ENCODE results near the gene CD52.
"Not testable (repeated sequence)": the region's sequence is repeated elsewhere in the genome, so short reads cannot be mapped to it uniquely, and the experiment has no call there.

Gene CD52

DNA sequence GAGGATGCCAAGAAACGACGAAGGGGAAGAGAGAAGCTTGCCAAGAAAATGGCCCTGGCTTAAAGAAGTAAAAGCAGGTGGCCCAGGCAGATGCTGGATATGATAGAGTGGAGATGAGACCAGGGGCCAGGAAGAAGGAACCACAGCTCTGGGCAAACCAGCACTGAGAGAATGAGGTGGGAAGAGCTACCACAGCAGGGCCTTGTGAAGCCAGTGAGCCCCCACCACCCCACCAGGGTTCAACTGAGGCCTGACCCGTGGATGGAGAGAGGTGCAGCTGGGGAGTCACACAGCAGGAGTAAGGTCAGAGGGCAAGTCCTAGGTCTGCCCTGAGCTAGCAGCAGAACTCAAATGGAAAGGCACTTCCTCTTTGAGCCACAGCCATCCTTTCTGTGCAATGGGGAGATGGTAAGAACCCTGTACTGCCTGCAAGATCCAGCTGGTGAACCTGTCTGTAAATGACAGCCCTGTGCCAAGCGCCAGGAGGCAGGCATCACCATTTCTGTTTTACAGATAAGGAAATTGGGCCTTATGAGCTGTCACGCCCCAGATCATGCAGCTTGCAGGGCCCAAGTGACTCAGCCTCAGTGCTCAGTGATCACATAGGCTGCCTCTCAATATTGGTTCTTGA lies 29.3 kb upstream of the CD52 start:
- no peaks in the 10 kb centered on the region for H3K9me3 ChIP-seq
- DNase-seq (ENCODE audit: low spot score in 2 of 2), result no peak
- in situ Hi-C loops (cut with MboI; ENCODE audit: low sequenced_read_pairs), result loop anchor here (10.0 kb wide), 1 partner anchor 126 kb away; the partner anchor contains the start of gene LIN28A
- H3K27me3 ChIP-seq (ENCODE audit: low read depth), result no peaks in the 10 kb centered on the region
- H3K36me3 ChIP-seq (replicated peaks), result no peaks in the 10 kb centered on the region
- no peaks in the 10 kb centered on the region for H3K4me1 ChIP-seq
- no peak overlapping the region for H3K4me3 ChIP-seq

DNA sequence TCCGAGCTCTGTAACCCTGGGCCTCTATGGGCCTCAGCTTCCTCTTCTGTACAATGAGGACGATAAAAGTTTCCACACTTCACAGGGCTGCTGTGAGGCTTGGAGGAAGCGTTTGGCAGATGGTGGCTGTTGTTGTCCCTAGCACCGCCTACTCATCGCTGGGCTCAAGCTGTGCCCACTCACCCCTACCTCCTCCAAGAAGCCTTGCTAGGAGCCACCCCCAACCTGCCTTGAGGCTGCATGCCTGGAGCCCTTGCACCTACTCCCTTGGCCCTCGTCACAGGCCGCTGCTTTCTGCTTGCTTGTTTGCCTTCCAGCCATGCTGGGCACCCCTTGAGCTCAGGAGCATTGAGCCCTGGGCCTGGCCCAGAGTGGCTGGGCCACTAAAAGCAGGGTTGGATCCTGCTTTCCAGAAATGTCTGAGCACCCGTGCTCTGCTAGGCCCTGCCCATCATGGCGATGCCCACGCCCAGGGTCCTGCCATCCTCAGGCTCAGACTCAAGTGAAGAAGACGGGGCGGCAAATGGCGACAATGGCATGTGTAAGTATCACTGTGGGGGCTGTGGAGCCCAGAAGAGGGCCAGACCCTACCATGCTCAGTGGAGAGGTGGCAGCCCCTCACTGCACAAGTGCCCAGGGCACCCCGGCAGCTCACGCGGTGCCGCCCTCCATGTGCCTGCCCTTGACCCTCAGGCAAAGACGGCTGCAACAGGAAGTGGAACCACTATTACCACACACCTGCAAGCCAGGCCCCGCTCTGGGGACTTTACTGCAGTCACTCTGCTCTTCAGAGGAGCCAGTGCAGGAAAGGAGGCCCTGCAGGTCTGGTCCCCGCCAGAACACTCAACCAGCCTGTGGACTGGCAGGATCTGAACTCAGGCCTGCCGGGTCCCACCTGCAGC lies 28.3 kb upstream of the CD52 start:
- no peaks in the 10 kb centered on the region for H3K9me3 ChIP-seq
- no peak for DNase-seq (ENCODE audit: low spot score in 2 of 2)
- in situ Hi-C loops (cut with MboI; ENCODE audit: low sequenced_read_pairs), result loop anchor here (10.0 kb wide), 1 partner anchor 125 kb away; the partner anchor contains the start of gene LIN28A
- H3K36me3 ChIP-seq (replicated peaks), result no peaks in the 10 kb centered on the region
- no peak overlapping the region for H3K4me3 ChIP-seq
- no peaks in the 10 kb centered on the region for H3K27me3 ChIP-seq (ENCODE audit: low read depth)
- no peaks in the 10 kb centered on the region for H3K4me1 ChIP-seq

DNA sequence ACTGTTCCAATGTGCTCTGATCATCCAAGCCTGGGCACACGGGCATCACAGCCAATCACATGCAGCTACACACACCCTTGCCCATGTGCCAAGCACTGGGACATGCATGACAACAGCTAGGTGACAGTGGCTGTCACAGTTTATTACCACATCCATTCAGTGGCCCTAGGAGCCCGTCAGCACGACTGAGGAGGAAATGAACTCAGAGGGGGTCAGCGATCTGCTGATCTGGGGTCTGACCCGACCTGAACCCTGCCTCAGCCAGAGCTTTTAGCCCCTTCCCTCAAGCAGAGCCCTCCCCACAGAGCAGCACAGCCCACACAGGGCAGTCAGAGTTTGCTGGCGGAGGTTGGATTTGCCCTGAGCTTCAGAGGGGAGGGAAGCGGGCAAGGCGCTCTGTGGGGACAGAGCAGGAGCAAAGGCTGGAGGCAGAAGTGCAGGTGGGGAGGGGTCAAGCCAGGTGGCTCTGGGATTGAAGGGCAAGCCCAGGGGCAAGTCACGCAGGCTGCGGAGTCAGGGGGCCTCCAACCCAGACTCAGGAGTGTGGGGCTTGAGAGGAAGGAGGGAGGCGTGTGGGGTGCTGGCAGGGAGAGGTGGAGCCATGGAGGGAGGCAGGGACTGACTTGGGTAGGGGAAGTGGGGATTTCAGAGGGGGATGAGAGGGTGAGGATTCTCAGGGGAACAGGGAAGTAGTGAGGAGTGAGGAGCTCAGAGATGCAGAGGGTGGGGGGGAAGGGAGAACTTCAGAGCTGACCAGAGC lies 27.5 kb upstream of the CD52 start:
- H3K36me3 ChIP-seq (replicated peaks), result no peaks in the 10 kb centered on the region
- in situ Hi-C loops (cut with MboI; ENCODE audit: low sequenced_read_pairs), result no loop called here
- no peak for DNase-seq (ENCODE audit: low spot score in 2 of 2)
- no peak overlapping the region for H3K4me3 ChIP-seq
- no peaks in the 10 kb centered on the region for H3K4me1 ChIP-seq
- no peaks in the 10 kb centered on the region for H3K9me3 ChIP-seq
- no peaks in the 10 kb centered on the region for H3K27me3 ChIP-seq (ENCODE audit: low read depth)

DNA sequence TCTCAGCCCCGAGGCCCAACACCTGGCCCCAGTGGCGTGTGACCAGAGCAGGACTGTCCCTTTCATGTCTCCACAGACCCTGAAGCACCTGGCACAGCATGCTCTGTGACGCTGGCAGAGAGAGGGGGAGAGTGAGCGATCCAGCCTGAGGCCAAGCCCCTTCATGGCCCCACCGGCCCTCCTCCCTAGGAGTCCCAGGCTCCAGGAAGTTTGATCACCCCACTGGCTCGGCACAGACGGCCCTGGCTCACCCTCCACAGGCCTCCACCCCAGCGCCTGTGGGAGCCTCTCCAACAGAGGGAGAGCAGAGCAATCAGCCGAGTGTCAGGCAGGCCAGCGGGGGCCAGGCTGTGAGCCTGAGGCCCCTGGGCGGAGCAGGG lies 26.9 kb upstream of the CD52 start:
- no peak overlapping the region for H3K4me3 ChIP-seq
- in situ Hi-C loops (cut with MboI; ENCODE audit: low sequenced_read_pairs), result no loop called here
- no peaks in the 10 kb centered on the region for H3K4me1 ChIP-seq

DNA sequence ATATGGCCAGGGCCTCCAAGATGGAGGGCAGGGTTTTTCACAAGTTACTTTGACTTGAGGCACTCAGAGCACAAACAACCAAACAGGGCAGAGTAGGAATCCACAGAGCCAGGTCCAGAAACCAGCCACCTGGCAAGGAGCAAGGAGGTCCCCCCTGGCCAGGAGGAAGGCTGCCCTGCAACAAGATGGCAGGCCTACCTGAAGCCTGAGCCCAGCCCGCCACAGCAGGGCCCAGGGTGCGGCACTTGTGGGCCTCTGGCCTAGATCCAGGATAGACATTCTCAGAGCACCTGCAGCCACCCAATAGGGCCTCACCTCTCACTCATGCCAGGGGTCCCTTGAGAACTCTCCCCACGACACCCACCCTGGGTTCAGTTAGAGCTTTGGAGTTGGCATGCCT lies 26.3 kb upstream of the CD52 start:
- no peak overlapping the region for H3K4me3 ChIP-seq
- no peak for DNase-seq (ENCODE audit: low spot score in 2 of 2)
- in situ Hi-C loops (cut with MboI; ENCODE audit: low sequenced_read_pairs), result no loop called here
- H3K4me1 ChIP-seq, result no peaks in the 10 kb centered on the region
- no peaks in the 10 kb centered on the region for H3K9me3 ChIP-seq
- no peaks in the 10 kb centered on the region for H3K27me3 ChIP-seq (ENCODE audit: low read depth)
- H3K36me3 ChIP-seq (replicated peaks), result no peaks in the 10 kb centered on the region

More for the DNA sequence above, 26.9 kb upstream of the CD52 start:
- DNase-seq (ENCODE audit: low spot score in 2 of 2), result no peak
- H3K27me3 ChIP-seq (ENCODE audit: low read depth), result no peaks in the 10 kb centered on the region
- H3K36me3 ChIP-seq (replicated peaks), result no peaks in the 10 kb centered on the region
- no peaks in the 10 kb centered on the region for H3K9me3 ChIP-seq

DNA sequence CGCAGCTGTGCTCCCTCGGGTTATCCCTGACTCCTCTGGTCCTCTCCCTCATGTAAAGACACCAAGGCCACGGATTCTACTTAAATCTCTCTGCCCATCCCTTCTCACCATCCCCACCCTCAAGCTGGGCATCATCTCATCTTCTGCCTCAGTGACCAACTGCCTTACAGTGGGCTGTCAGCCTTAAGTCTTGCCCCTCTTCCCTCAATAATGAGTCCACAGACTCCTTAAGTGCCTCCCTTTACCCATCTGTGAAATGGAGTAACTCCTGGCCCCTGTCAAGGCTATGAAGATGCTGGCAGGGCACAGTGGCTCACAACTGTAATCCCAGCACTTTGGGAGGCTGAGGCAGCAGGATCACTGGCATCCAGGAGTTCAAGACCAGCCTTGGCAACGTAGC lies 25.8 kb upstream of the CD52 start:
- DNase-seq (ENCODE audit: low spot score in 2 of 2), result no peak
- in situ Hi-C loops (cut with MboI; ENCODE audit: low sequenced_read_pairs), result no loop called here
- Histone ChIP-seq H3K27me3 (ENCODE audit: low read depth) (no peaks in the 10 kb centered on the region), H3K4me3 (no peak overlapping the region), H3K9me3 (no peaks in the 10 kb centered on the region), H3K4me1 (no peaks in the 10 kb centered on the region), H3K36me3 (replicated peaks) (no peaks in the 10 kb centered on the region)

DNA sequence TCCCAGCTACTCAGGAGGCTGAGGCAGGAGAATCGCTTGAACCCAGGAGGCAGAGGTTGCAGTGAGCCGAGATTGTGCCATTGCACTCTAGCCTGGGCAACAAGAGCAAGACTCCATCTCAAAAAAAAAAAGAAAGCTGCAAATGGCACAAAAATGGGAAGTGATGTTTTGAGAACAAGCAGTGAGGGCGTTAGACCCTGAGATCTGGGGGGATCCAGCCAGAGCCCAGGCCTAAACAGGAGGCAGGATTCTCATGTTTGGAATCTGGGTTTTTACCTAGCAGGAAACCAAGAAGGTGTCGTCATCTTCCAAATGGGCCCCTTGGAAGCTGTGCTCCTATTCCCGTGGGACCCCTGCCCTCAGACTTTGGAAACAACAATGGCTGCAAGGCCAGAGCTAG lies 25.0 kb upstream of the CD52 start:
- in situ Hi-C loops (cut with MboI; ENCODE audit: low sequenced_read_pairs); DNase-seq (ENCODE audit: low spot score in 2 of 2); H3K36me3 ChIP-seq (replicated peaks); H3K4me3 ChIP-seq; H3K4me1 ChIP-seq; H3K27me3 ChIP-seq (ENCODE audit: low read depth); H3K9me3 ChIP-seq: not testable (repeated sequence)

DNA sequence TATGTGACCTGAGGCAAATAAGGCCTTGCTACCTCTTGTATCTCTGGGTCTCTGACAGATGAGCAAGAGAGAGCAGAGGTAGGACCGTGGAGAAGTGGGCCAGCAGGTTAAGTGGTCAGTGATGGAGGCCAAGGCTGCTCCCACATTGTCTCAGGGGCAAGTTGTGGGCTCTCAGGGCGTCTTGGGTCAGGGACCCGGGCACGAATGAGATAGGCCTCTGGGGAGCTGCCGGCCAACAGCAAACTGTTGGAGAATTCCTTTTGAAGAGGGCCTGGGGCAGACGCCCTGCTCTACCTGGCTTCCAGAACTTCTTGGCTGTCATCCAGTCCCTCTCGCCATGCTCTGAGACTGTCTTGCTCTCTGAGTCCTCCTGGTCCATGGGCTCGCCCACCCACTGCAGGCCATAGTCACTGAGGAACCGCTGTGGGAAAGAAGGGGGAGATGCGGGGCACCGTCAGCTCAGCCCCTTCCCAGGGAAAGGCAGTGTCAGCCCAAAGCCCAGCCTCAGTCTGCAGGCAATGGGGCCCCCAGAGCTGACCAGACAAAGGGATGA lies 23.8 kb upstream of the CD52 start:
- no peak for DNase-seq (ENCODE audit: low spot score in 2 of 2)
- no peak overlapping the region for H3K4me3 ChIP-seq
- in situ Hi-C loops (cut with MboI; ENCODE audit: low sequenced_read_pairs), result no loop called here
- H3K27me3 ChIP-seq (ENCODE audit: low read depth), result no peaks in the 10 kb centered on the region
- no peaks in the 10 kb centered on the region for H3K36me3 ChIP-seq (replicated peaks)
- H3K9me3 ChIP-seq, result no peaks in the 10 kb centered on the region
- H3K4me1 ChIP-seq, result no peaks in the 10 kb centered on the region

DNA sequence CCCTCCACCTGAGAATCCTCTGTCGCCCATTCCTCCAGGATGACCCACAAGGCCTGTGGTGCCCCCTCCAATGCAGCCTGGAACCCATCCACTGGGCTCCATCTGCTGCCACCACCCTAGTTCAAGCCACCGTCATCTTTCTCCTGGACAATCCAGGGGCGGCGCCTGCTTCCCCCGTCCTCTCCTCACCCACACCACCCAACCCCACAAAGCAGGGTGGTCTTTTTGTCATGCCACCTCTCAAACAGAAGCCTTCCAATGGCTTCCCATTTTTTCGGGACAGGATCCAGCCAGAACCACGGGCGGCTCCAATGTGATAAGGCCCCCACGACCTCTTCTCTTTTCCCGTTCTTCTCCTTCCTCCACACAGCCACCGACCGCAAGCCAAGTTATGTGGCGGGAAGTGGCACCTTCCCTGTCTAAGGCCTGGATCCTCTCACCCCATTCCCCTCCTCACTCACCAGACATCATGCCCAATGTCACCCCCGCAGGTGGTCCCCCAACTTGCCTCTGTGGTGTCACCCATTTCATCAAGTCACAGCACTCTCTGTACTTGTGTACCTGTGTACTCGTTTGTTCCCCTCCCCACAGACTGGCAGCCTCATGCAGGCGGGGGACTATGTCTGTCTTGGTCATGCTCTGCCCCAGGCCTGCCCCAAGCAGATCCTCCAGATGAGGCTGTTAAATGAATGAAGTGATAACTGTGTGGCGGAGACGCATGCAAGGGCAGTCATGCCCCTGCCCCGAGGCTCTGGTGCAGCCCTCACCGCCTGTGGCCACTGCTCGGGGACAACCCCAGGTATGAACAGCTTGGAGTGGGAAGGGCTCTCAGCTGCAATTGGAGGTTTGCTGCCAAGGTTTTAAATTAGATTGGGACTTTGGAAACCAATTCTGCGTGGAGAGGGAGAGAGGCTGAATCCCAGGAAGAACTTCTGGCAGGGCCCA lies 22.3 kb upstream of the CD52 start:
- Histone ChIP-seq H3K9me3 (no peaks in the 10 kb centered on the region), H3K27me3 (ENCODE audit: low read depth) (no peaks in the 10 kb centered on the region), H3K36me3 (replicated peaks) (no peaks in the 10 kb centered on the region), H3K4me3 (no peak overlapping the region), H3K4me1 (no peaks in the 10 kb centered on the region)
- no peak for DNase-seq (ENCODE audit: low spot score in 2 of 2)
- in situ Hi-C loops (cut with MboI; ENCODE audit: low sequenced_read_pairs), result no loop called here

DNA sequence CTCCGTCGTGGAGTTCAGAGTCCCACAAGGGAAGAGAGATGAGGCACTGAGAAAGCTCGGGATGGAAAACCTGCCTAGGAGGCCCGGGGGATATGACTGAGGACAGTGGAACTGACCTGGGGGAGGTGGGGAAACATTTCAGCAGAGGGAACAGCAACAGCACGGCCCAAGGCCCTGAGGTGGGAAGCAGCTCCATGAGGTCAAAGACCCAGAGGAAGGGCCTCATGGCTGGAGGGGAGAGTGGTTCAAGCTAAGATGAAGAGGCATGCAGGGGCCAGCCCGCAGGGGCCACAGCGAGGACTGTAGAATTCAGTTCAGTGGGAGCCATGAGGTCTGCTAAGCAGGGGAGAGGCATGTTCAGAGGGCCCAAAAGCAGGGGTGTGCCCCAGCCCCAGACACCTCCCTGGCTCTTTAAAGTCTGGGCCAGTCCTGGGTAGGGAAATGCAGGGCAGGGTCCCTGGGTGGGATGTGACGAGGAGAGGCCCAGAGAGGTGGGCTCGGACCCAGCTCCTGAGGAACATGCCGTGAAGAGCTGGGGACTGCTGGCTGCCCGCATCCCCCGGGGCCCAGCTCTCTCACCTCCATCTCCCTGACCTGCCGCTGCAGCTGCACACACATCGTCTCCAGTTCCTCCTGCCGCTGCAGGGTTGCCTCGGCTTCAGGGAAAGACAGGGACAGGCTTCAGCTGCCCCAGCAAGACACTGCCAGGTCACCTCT lies 21.3 kb upstream of the CD52 start:
- H3K27me3 ChIP-seq (ENCODE audit: low read depth), result no peaks in the 10 kb centered on the region
- no peaks in the 10 kb centered on the region for H3K4me1 ChIP-seq
- H3K4me3 ChIP-seq, result no peak overlapping the region
- DNase-seq (ENCODE audit: low spot score in 2 of 2), result no peak
- H3K36me3 ChIP-seq (replicated peaks), result no peaks in the 10 kb centered on the region
- no peaks in the 10 kb centered on the region for H3K9me3 ChIP-seq
- in situ Hi-C loops (cut with MboI; ENCODE audit: low sequenced_read_pairs), result no loop called here

DNA sequence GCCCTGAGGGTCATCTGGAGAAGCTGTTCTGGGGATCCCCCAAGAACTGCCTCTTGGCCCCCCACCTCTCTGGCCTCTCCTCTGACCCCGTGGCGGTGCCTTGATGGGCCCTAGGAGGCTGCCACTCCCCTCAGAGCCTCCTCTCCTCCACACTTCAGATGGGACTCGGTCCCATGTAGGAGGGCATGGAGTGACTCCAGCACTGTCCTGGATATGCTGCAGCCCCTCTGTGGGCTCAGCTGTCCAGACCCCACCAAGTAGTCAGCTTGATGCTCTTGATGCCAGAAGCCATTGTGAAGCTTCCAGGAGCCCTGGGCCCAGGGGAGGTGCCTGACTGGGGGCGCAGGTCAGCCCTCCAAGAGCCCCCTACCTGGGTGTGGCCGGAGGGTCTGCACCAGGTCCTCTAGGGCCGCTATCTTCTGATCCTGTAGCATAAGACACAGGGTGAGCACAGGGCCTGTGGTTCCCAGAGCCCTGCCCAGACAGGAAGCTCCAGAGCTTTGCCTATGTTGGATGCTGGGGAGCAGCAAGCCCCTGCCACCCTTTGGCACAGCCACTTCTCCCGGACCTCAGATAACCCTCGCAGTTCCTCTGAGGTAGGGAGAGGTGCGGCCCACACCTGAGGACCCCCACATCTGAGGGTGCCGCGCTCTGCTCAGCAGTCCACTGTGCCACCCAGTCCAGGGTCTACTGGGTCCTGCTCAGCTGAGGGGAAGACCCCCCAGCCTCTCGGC lies 20.5 kb upstream of the CD52 start:
- Histone ChIP-seq H3K36me3 (replicated peaks) (no peaks in the 10 kb centered on the region), H3K27me3 (ENCODE audit: low read depth) (no peaks in the 10 kb centered on the region), H3K9me3 (no peaks in the 10 kb centered on the region), H3K4me1 (no peaks in the 10 kb centered on the region), H3K4me3 (no peak overlapping the region)
- no peak for DNase-seq (ENCODE audit: low spot score in 2 of 2)
- in situ Hi-C loops (cut with MboI; ENCODE audit: low sequenced_read_pairs), result no loop called here

DNA sequence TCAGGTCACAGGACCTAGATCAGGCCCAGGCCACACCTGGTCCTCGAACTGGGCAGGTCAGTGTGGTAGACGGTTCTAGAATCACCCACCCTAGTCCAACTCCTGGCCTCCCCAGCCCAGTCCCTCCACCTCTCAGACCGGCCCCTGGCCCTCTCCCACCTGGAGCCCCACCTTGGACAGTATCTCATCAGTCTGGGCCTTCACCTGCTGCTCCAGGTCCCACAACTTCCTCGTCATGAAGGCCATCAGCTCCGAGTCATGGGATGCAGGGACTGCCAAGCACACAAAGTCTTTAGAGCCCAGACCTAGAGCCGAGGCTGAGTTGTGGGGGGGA lies 20.0 kb upstream of the CD52 start:
- Histone ChIP-seq H3K4me3 (no peak overlapping the region), H3K36me3 (replicated peaks) (no peaks in the 10 kb centered on the region), H3K4me1 (no peaks in the 10 kb centered on the region), H3K27me3 (ENCODE audit: low read depth) (no peaks in the 10 kb centered on the region), H3K9me3 (no peaks in the 10 kb centered on the region)
- DNase-seq (ENCODE audit: low spot score in 2 of 2), result no peak
- in situ Hi-C loops (cut with MboI; ENCODE audit: low sequenced_read_pairs), result no loop called here

Measured in HAP-1 (cell line).